ENCODE results near the gene PIK3CG. TPM values are rescaled to one million over a fixed set of nuclear protein-coding genes. Genes with fewer than 3 reads are reported as not detected.

The PIK3CG gene
- total and polyA plus RNA-seq, 2 donors (not counting 1 experiment from before 2014, with no cell fraction given), result 13.3 to 44.8 TPM

GRCh38 chr7:106823631-106824030 lies 41.5 kb upstream of the PIK3CG start:
- H4K20me1 ChIP-seq (ENCODE audit: control insufficient read depth, insufficient read depth, low read length, poor library complexity, severe bottlenecking), result no peaks in the 10 kb centered on the region
- H3K9me3 ChIP-seq (ENCODE audit: control extremely low read depth in 1 of 3, control insufficient read depth in 2 of 3, insufficient read depth in 1 of 3, low read length in 2 of 3), result no peaks in the 10 kb centered on the region
- H3K4me3 Mint-ChIP-seq, result no peak overlapping the region
- H3K27ac ChIP-seq (ENCODE audit: low read length in 2 of 2), result no peak overlapping the region
- H3K27ac Mint-ChIP-seq, result no peak overlapping the region
- no peak overlapping the region for H3K4me3 ChIP-seq (ENCODE audit: control extremely low read depth in 1 of 5, extremely low read depth in 1 of 5, insufficient read depth in 1 of 5, low read depth in 2 of 5, low read length in 4 of 5)
- ATAC-seq (ENCODE audit: low read depth) (no peak), DNase-seq (no peak)
- TF ChIP-seq CTCF (IDR thresholded peaks at IDR 0.05) (no peak), EZH2 (IDR thresholded peaks at IDR 0.05; ENCODE audit: borderline replicate concordance, insufficient read depth, low read depth, low read length, poor library complexity, severe bottlenecking) (no peak)
- intact Hi-C loops (cut with micrococcal nuclease), result no loop called here
- no peaks in the 10 kb centered on the region for H3K79me2 ChIP-seq (ENCODE audit: control insufficient read depth, insufficient read depth, low read length)
- H2AFZ ChIP-seq (ENCODE audit: insufficient read depth, low read depth, low read length, poor library complexity, severe bottlenecking), result no peak overlapping the region
- H3K9me3 Mint-ChIP-seq (ENCODE audit: insufficient read depth), result no peaks in the 10 kb centered on the region
- no peak overlapping the region for H3K4me2 ChIP-seq (replicated peaks; ENCODE audit: low read depth, low read length, poor library complexity, severe bottlenecking)
- ChIA-PET CTCF (no interaction called here), POLR2A (no interaction called here)
- no peak overlapping the region for H3K9ac ChIP-seq (ENCODE audit: low read length)
- no peaks in the 10 kb centered on the region for H3K4me1 ChIP-seq (ENCODE audit: control insufficient read depth in 2 of 2, insufficient read depth in 2 of 2, low read length in 2 of 2)
- H3K27me3 ChIP-seq (replicated peaks in 1 of 4; ENCODE audit: control extremely low read depth in 1 of 4, control insufficient read depth in 3 of 4, insufficient read depth in 4 of 4, low read length in 3 of 4), result no peaks in the 10 kb centered on the region
- no peaks in the 10 kb centered on the region for H3K27me3 Mint-ChIP-seq
- H3K36me3 ChIP-seq (replicated peaks in 1 of 2; ENCODE audit: control extremely low read depth in 1 of 2, control insufficient read depth in 1 of 2, extremely low read depth in 1 of 2, insufficient read depth in 2 of 2, low read length in 1 of 2), result no peaks in the 10 kb centered on the region
- H3K4me1 Mint-ChIP-seq, result peaks cover 3% of the 10 kb centered on the region

- Histone ChIP-seq H3K27me3 (replicated peaks in 1 of 4; ENCODE audit: control extremely low read depth in 1 of 4, control insufficient read depth in 3 of 4, insufficient read depth in 4 of 4, low read length in 3 of 4) (no peaks in the 10 kb centered on the region), H3K9me3 (ENCODE audit: control extremely low read depth in 1 of 3, control insufficient read depth in 2 of 3, insufficient read depth in 1 of 3, low read length in 2 of 3) (peaks cover 0 to 5% (median 4%) of the 10 kb centered on the region in 3 donors), H3K79me2 (ENCODE audit: control insufficient read depth, insufficient read depth, low read length) (no peaks in the 10 kb centered on the region), H3K4me2 (replicated peaks; ENCODE audit: low read depth, low read length, poor library complexity, severe bottlenecking) (no peak overlapping the region), H3K9ac (ENCODE audit: low read length) (no peak overlapping the region), H3K4me1 (ENCODE audit: control insufficient read depth in 2 of 2, insufficient read depth in 2 of 2, low read length in 2 of 2) (no peaks in the 10 kb centered on the region), H3K36me3 (replicated peaks in 1 of 2; ENCODE audit: control extremely low read depth in 1 of 2, control insufficient read depth in 1 of 2, extremely low read depth in 1 of 2, insufficient read depth in 2 of 2, low read length in 1 of 2) (no peaks in the 10 kb centered on the region), H4K20me1 (ENCODE audit: control insufficient read depth, insufficient read depth, low read length, poor library complexity, severe bottlenecking) (no peaks in the 10 kb centered on the region), H3K27ac (ENCODE audit: low read length in 2 of 2) (no peak overlapping the region), H2AFZ (ENCODE audit: insufficient read depth, low read depth, low read length, poor library complexity, severe bottlenecking) (no peak overlapping the region), H3K4me3 (ENCODE audit: control extremely low read depth in 1 of 5, extremely low read depth in 1 of 5, insufficient read depth in 1 of 5, low read depth in 2 of 5, low read length in 4 of 5) (no peak overlapping the region)
- H3K27ac Mint-ChIP-seq, result no peak overlapping the region
- intact Hi-C loops (cut with micrococcal nuclease), result no loop called here
- WGBS (ENCODE audit: insufficient coverage), result 100% methylated on average over 2 of the region's 4 CpGs
- ChIA-PET POLR2A (no interaction called here), CTCF (no interaction called here)
- no peak overlapping the region for H3K4me3 Mint-ChIP-seq
- TF ChIP-seq CTCF (IDR thresholded peaks at IDR 0.05) (no peak), EZH2 (IDR thresholded peaks at IDR 0.05; ENCODE audit: borderline replicate concordance, insufficient read depth, low read depth, low read length, poor library complexity, severe bottlenecking) (no peak)
- peaks cover 3% of the 10 kb centered on the region for H3K4me1 Mint-ChIP-seq
- no peaks in the 10 kb centered on the region for H3K9me3 Mint-ChIP-seq (ENCODE audit: insufficient read depth)
- ATAC-seq (ENCODE audit: low read depth) (no peak), DNase-seq (no peak)
- no peaks in the 10 kb centered on the region for H3K27me3 Mint-ChIP-seq
These were observed 40.6 kb upstream of the PIK3CG start for GRCh38 chr7:106824458-106824857.

Measured in B cell (primary cell).